ENCODE data around the gene GAN.
"Not testable (repeated sequence)": the region's sequence is repeated elsewhere in the genome, so short reads cannot be mapped to it uniquely, and the experiment has no call there.

Gene GAN

GRCh38 chr16:81310045-81310644, 4.6 kb upstream of the GAN start:
- DNase-seq = no peak

GRCh38 chr16:81311762-81312161, 3.0 kb upstream of the GAN start:
- DNase-seq = no peak

- DNase-seq = no peak
Observed at GRCh38 chr16:81313701-81314602, 810 bp upstream of the GAN start.

- no peak for DNase-seq
Observed at GRCh38 chr16:81315271-81316175, 761 bp downstream of the GAN start.

- DNase-seq = no peak
Observed at GRCh38 chr16:81316176-81316496, 1.4 kb downstream of the GAN start.

GRCh38 chr16:81318711-81319110, 3.9 kb downstream of the GAN start:
- no peak for DNase-seq

GRCh38 chr16:81319221-81319912, 4.6 kb downstream of the GAN start:
- no peak for DNase-seq

GRCh38 chr16:81321039-81321438, 6.3 kb downstream of the GAN start:
- no peak for DNase-seq

- no peak for DNase-seq
Observed at GRCh38 chr16:81321536-81321935, 6.8 kb downstream of the GAN start.

GRCh38 chr16:81324808-81325207, 10.0 kb downstream of the GAN start:
- DNase-seq = no peak

GRCh38 chr16:81327011-81327410, 12.2 kb downstream of the GAN start:
- no peak for DNase-seq

- no peak for DNase-seq
Observed at GRCh38 chr16:81327447-81328196, 12.9 kb downstream of the GAN start.

- DNase-seq = no peak
Observed at GRCh38 chr16:81329947-81330346, 15.2 kb downstream of the GAN start.

- no peak for DNase-seq
Observed at GRCh38 chr16:81333356-81333755, 18.6 kb downstream of the GAN start.

GRCh38 chr16:81335669-81336068, 20.9 kb downstream of the GAN start:
- no peak for DNase-seq

GRCh38 chr16:81337097-81337496, 22.3 kb downstream of the GAN start:
- no peak for DNase-seq

- not testable (repeated sequence) for DNase-seq
Observed at GRCh38 chr16:81345172-81345571, 30.4 kb downstream of the GAN start.

GRCh38 chr16:81347425-81347824, 32.7 kb downstream of the GAN start:
- no peak for DNase-seq

- no peak for DNase-seq
Observed at GRCh38 chr16:81349608-81350305, 35.0 kb downstream of the GAN start.

- no peak for DNase-seq
Observed at GRCh38 chr16:81350306-81350615, 35.5 kb downstream of the GAN start.

- DNase-seq = no peak
Observed at GRCh38 chr16:81353895-81354294, 39.1 kb downstream of the GAN start.

Data from NCI-H187 (cell line).